BJ (cell line): Measurements from ENCODE around the gene MSH2. TPM values are rescaled to one million over a fixed set of nuclear protein-coding genes. Genes with fewer than 3 reads are reported as not detected.
A peak's percentile ranks its signal among the peaks of the same experiment; 100 is the strongest.

Source experiments
- CTCF ChIA-PET: fragments of 350-600 bp; formaldehyde crosslinking; extraction: SDS; loops from one replicate; lab custom pipeline; 2021; ENCODE audit warnings: antibody characterized with exemption, inconsistent platforms; lab: Yijun Ruan, JAX
- POLR2A ChIA-PET: fragments of 300-600 bp; sonication (Branson Sonifier 250); formaldehyde crosslinking; extraction: SDS; loops from one replicate; lab custom pipeline; 2021; ENCODE audit warnings: antibody characterized with exemption; lab: Charles Lee
- DNase-seq: peaks from one replicate; pipeline ENCODE4 v3.0.0-alpha.2; 2011; ENCODE audit warnings: low read depth
- H3K27me3 ChIP-seq: 2 replicates; pipeline ENCODE4 v1.6.0; 2011; ENCODE audit warnings: low read length; ENCODE audit not compliant: control insufficient read depth, insufficient read depth
- H3K36me3 ChIP-seq: 2 replicates; pipeline ENCODE4 v1.5.1; 2011; ENCODE audit warnings: low read length; ENCODE audit not compliant: control insufficient read depth, insufficient read depth
- H3K4me3 ChIP-seq: 2 replicates; pipeline ENCODE4 v1.5.1; 2011; ENCODE audit warnings: low read depth, mild to moderate bottlenecking, control low read depth, low read length
- polyA plus RNA-seq: library from polyadenylated mRNA; depleted of rRNA; stranded (reverse); fragments of >200 nt; gene quantifications from 2 replicates; pipeline ENCODE4 v1.2.3, GENCODE V29; 2011
- TF ChIP-seq, protein P1 (sequence below): IDR thresholded peaks from 2 replicates; pipeline ENCODE4 v1.5.1; 2011; ENCODE audit warnings: low read depth, mild to moderate bottlenecking, control low read depth, inconsistent platforms, low read length, moderate library complexity; ENCODE audit not compliant: insufficient read depth

Gene MSH2
- polyA plus RNA-seq, 1 experiment: 4.9 TPM

DNA sequence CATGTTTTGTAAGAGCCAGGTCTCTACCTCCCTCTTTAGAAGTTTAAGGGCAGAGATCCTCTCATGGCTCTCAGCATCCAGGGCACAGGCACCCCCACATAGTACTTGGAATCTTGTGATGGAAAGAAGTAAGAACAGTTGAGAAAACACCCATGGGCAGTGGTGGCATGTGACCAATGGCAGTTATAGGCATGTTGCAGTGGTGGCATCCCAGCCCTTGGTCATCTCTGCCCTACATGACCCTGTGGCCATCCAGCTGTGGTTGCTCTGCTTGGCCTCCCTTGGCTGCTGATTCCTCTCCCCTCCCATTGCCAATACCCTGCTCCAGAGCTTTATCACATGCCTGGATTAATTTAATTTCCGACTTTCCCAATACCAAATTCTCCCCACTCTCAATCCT is 13.3 kb upstream of the MSH2 start:
- Histone ChIP-seq H3K4me3 (no peak overlapping the region), H3K36me3 (no peaks in the 10 kb centered on the region), H3K27me3 (0 out of 2 replicates have a peak, but pooled peaks cover 2% of the 10 kb centered on the region)
- no peak for DNase-seq
- ChIA-PET POLR2A (no interaction called here), CTCF (interaction anchor here (0.9 to 2.2 kb wide), 3 partner anchors 9 to 55 kb away, joined by 3 to 12 read pairs (median 4); no protein-coding TSS in a partner anchor)
- TF ChIP-seq, protein P1, sequence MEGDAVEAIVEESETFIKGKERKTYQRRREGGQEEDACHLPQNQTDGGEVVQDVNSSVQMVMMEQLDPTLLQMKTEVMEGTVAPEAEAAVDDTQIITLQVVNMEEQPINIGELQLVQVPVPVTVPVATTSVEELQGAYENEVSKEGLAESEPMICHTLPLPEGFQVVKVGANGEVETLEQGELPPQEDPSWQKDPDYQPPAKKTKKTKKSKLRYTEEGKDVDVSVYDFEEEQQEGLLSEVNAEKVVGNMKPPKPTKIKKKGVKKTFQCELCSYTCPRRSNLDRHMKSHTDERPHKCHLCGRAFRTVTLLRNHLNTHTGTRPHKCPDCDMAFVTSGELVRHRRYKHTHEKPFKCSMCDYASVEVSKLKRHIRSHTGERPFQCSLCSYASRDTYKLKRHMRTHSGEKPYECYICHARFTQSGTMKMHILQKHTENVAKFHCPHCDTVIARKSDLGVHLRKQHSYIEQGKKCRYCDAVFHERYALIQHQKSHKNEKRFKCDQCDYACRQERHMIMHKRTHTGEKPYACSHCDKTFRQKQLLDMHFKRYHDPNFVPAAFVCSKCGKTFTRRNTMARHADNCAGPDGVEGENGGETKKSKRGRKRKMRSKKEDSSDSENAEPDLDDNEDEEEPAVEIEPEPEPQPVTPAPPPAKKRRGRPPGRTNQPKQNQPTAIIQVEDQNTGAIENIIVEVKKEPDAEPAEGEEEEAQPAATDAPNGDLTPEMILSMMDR: no peak

DNA sequence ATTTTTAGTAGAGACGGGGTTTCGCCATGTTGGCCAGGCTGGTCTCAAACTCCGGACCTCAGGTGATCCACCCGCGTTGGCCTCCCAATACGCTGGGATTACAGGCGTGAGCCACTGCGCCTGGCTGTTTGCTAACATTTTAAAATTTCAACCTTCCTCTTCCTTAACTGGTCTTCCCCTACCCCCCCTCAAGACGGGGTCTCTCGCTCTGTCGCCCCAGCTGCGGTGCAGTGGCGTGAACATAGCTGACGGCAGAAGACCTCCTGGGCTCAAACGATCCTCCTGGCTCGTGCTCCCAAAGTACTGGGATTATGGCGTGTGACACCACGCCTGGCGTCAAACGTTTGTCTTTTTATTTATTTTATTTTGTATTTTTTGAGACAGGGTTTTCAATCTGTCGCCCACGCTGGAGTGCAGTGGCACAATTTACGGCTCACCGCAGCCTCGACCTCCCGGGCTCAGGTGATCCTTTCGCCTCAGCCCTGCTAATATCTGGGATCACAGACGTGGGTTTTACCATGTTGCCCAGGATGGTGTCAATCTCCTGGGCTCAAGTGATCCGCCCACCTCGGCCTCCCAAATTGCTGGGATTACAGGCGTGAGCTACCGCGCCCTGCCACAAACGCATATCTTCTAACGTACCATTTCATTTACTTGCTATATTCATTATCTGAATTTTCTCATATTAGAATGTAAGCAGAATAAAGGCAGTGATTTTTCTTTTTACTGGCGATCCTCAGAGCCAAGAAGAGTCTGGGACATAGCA is 984 bp upstream of the MSH2 start:
- CTCF ChIA-PET: interaction anchor here (0.5 to 2.1 kb wide), 5 partner anchors 14 to 365 kb away, joined by 3 to 6 read pairs (median 4); no protein-coding TSS in a partner anchor
- no peaks in the 10 kb centered on the region for H3K36me3 ChIP-seq
- TF ChIP-seq, protein P1: no peak
- H3K4me3 ChIP-seq: peak overlapping the region; percentile 99
- no peak for DNase-seq
- no peaks in the 10 kb centered on the region for H3K27me3 ChIP-seq
- POLR2A ChIA-PET: no interaction called here

DNA sequence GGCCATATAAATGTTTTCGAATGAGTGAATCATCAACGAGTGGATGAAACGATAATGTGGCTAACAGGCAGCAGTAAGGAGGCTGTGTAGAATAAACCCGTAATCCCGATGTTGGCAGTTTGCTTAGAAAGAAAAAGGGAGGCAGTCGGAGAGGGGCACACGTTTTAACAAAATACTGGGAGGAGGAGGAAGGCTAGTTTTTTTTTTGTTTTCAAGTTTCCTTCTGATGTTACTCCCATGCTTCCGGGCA is 476 bp upstream of the MSH2 start:
- TF ChIP-seq, protein P1: no peak
- Histone ChIP-seq H3K27me3 (no peaks in the 10 kb centered on the region), H3K4me3 (peak overlapping the region; percentile 99), H3K36me3 (no peaks in the 10 kb centered on the region)
- DNase-seq: peak; percentile 4
- ChIA-PET CTCF (interaction anchor here (1.8 to 2.1 kb wide), 2 partner anchors 68 to 365 kb away, joined by 6 read pairs; no protein-coding TSS in a partner anchor), POLR2A (no interaction called here)

DNA sequence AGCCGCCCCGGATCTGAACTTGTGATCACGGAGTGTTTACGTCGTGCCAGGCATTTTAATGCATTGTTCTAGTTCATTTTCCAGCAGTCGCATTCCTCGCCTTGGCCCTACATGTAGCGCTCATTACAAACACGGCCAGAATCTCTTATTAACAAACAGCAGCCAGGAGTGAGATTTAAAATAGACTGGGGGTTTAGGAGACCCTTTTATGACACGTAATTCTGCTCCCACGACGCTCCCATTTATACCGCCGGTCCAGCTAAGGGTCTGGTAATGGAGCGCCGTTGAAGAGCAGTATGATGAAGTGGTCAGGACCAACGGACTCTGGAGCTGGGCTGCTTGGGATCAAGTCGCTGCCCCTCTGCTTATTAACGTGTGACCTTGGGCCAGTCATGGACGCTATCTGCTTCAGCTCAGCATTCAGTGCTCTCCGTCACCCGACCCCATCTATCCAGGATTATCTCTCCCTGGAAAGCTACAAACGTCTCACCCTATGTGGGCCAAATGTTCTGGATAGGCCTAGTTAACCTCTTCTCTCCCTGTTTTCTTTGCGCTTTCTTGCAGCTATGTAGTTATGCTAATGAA is 745 bp downstream of the MSH2 start:
- no peaks in the 10 kb centered on the region for H3K27me3 ChIP-seq
- no peaks in the 10 kb centered on the region for H3K36me3 ChIP-seq
- DNase-seq: no peak
- ChIA-PET CTCF (interaction anchor here (1.5 to 2.1 kb wide), 2 partner anchors 15 to 69 kb away, joined by 4 to 6 read pairs; no protein-coding TSS in a partner anchor), POLR2A (no interaction called here)
- H3K4me3 ChIP-seq: peak overlapping the region; percentile 99
- TF ChIP-seq, protein P1: no peak

DNA sequence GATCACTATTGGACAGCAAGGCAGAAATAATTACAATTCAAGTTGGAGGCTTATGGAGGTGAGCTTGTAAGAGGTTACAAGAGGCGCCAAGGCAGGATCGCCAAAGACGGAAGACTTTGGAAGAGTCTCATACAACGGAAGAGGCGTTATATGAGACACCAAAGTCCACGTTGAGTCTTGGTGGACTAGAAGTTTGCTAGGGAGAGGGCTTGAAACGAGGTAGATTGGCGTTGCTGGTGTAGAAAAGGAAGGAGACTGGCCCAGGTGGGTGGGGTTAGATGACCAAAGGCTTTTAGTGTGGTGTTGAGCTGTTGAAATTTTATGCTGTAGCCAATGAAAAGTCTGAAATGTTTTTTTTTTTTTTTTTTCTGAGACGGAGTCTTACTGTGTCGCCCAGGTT is 1.4 kb downstream of the MSH2 start:
- ChIA-PET POLR2A (no interaction called here), CTCF (interaction anchor here (1.5 to 2.1 kb wide), 2 partner anchors 16 to 70 kb away, joined by 4 to 6 read pairs; no protein-coding TSS in a partner anchor)
- TF ChIP-seq, protein P1: no peak
- H3K27me3 ChIP-seq: no peaks in the 10 kb centered on the region
- no peaks in the 10 kb centered on the region for H3K36me3 ChIP-seq
- no peak for DNase-seq
- H3K4me3 ChIP-seq: no peak overlapping the region; the same call in 1 of the 2 replicates
